Germinal center (tissue), 1 donor: ENCODE measurements around the gene PATJ.

Experiments
- DNase-seq: peaks from one replicate; pipeline ENCODE4 v3.0.0; 2012; ENCODE audit warnings: mixed read lengths, low spot score

Gene PATJ

GRCh38 chr1:62045574-62045973 lies 303.3 kb downstream of the PATJ start:
- no peak for DNase-seq

- no peak for DNase-seq
These were observed 304.6 kb downstream of the PATJ start for GRCh38 chr1:62046927-62047326.

DNA sequence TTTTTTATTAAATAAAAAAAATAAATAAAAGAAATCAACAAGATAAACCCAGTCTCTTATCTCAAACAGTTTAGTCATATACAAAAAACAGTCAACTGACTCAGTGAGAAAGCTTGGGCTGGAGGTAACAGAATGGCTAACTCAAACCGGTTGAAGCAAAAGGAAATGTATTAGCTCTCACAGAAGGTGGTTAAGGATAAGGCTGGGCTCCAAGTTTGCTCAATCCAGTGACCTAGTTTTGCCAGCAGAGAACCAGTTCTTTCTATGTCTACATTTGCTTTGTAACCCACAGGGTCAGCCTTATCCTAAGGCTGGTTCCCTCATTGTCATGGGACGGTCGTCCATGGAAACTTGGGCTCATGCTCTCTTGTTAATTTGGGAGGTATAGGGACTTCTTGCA lies 307.9 kb downstream of the PATJ start:
- no peak for DNase-seq

DNA sequence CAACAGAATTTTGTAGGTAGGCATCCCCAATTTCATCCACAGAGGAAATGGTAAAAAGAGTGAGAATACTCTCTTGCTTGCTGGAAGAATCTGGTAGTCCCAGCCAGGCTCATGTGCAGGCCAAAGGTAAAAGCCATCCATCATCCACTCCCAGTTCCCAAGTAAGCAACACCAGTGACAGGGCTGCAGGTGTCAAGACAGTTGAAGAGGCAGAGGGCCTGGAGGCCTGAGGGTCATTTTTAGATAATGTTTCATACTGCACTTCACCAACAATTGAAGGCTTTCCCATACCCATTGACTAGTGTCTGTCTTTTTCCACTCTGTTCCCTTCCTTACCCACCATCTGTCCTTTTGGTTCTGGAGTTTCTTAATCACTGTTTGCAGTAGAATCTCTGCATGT lies 310.7 kb downstream of the PATJ start:
- DNase-seq, result no peak

GRCh38 chr1:62054188-62054587 lies 311.9 kb downstream of the PATJ start:
- no peak for DNase-seq

- DNase-seq, result no peak
These were observed 314.9 kb downstream of the PATJ start for GRCh38 chr1:62057230-62057629.

DNA sequence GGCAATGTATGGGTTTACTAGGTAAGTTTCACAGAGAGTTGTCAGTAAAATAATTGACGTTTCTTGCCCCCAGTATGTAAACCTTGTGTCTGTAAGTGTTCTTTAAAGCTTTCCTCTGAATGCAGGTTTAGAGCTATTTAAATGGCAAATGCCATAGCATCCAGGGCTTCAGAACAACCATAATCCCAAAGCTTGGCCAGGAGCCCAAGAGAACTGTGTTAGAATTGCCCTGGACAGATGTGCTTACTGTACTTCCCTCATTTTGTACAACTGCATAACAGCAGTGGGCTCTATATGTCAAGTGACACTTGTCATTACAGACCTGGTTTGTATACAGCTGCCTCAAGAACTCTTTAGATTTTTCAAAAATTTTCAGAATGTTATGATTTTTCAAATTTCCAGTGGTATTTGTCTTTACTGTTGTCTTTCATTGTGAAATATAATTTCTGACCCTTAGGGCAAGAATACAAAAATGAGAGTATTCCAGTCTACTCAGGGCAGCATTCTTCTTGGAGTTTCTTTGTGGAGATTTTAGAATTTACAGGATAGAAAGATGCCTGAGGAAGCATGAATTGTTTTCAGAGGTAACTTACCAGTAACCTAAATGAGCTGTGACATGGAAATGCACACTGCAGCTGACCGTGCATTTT lies 315.5 kb downstream of the PATJ start:
- no peak for DNase-seq

DNA sequence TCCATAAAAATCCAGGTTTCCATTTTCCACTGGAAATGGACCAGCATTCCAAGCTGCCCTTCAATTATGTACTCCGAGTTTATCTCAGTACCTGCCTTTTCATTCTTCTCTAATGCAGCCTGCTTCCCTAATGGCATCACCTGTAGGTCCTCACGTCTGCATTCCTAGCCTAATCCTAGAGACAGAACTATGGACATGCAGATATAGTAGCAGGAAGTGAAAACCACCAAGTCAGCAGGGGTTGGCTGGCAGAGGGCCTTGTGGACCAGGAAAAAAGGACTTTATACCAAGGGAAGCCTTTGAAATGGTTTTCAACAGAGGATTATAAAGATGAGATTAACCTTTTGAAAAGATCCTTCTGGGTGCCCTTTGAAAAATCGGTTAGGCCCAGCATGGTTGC lies 316.7 kb downstream of the PATJ start:
- no peak for DNase-seq

DNA sequence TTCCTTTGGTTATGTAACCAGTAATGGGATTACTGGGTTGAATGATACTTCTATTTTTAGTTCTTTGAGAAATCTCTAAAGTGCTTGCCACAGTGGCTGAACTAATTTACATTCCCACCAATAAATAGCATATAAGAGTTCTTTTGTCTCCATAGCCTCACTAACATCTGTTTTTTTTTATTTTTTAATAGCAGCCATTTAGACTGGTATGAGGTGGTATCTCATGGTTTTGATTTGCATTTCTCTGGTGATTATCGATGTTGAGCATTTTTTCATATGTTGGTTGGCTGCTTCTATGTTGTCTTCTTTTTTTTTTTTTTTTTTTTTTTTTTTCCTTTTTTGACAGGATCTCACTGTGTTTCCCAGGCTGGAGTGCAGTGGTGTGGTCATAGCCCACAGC lies 319.8 kb downstream of the PATJ start:
- DNase-seq, result no peak

- no peak for DNase-seq
These were observed 322.6 kb downstream of the PATJ start for GRCh38 chr1:62064829-62065407.

GRCh38 chr1:62066713-62067112 lies 324.4 kb downstream of the PATJ start:
- no peak for DNase-seq

- no peak for DNase-seq
These were observed 326.1 kb downstream of the PATJ start for GRCh38 chr1:62068416-62068843.

DNA sequence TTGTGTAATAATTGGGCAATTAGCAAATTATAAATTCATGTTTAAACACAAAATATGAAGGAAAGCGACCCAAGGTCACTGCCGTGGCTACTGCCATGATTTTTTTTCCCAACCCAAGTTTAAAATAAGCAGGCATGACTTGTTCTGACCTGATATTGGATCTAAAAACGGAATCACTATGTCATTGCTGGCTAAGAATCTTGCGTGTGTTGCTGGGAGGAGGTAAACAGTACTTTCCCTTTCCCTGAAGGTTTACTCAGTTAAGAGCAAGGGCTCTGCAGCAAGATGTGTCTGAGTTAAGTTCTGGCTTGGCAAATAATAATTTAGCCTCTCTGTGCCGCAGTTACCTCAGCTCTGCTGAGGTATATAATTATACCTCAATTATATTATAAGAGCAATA lies 326.7 kb downstream of the PATJ start:
- DNase-seq, result no peak

DNA sequence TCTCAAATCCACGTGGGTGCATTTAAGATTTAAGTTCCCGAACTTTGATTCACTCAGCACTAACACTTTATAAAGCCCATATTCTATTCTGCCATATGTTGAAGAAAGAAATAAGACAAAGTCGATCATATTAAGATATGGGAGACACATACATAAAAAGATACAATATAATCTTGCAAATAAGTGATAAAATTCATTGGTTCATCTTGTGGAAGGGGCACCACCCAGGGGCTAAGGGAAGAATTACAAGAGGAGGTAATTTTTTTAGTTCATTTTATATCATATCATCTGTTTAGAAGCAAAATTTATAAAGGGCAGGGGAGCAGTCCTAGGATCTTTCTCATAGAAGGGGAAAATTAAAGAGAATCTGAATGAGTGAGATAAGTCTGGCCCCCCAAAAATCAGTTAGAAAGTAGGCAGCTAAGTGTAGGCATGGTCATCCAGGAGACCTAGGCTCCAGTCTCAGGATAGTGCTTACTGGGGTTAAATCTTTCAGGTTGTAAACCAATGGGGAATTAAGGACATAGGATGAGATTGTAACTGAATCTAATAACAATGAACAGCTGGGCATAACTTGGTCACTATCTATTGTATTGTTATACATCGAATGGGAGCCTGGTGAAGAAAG lies 328.2 kb downstream of the PATJ start:
- no peak for DNase-seq

DNA sequence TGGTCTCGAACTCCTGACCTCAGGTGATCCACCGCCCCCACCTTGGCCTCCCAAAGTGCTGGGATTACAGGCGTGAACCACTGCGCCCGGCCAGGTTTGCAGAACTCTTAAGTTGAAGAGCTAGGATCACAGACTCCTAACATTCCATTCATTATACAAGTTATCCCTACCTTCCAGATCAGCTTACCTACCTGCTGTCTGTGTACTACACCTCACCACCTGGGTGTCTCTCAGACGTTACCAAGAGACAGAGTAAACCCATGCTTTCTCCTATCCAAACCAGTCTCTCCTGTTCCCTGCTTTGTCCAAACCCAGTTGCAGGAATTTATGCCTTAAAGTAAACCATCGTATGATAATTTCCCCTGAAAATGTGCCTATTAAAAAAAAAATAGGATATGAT lies 329.4 kb downstream of the PATJ start:
- no peak for DNase-seq

- DNase-seq, result no peak
These were observed 334.0 kb downstream of the PATJ start for GRCh38 chr1:62076286-62076685.

GRCh38 chr1:62077821-62078220 lies 335.5 kb downstream of the PATJ start:
- no peak for DNase-seq

DNA sequence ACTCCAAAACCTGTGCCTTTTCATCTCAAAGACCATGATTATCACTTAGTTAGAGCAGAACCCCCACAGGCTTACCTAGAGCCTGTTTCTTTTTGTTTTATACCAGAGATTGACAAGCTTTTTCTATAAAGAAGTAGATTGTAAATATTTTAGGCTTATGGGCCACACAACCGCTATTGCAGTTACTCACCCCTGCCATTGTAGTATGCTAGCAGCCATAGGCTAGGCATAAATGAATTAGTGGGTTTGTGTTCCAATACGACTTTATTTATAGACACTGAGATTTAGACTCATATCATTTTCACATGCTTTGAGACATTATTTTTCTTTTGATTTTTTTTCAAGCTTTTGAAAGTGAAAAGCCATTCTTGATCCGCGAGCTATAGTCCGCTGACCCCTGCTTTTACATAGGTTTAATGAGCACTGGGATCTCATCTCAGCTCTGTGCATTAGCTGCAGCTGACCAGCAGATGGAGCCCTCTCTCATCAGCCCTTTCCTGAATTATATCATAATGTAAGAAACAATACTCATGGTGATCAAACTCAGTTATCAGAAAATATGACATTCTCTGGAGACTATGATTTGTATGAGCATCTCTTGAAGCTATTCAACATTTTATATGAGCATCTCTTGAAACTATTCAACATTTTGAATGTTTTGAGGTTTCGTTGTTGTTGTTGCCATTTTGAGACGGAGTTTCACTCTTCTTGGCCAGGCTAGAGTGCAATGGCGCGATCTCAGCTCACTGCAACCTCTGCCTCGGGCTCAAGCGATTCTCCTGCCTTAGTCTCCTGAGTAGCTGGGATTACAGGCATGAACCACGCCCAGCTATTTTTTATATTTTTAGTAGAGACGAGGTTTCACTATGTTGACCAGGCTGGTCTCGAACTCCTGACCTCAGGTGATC lies 340.4 kb downstream of the PATJ start:
- DNase-seq, result peak; percentile 24

DNA sequence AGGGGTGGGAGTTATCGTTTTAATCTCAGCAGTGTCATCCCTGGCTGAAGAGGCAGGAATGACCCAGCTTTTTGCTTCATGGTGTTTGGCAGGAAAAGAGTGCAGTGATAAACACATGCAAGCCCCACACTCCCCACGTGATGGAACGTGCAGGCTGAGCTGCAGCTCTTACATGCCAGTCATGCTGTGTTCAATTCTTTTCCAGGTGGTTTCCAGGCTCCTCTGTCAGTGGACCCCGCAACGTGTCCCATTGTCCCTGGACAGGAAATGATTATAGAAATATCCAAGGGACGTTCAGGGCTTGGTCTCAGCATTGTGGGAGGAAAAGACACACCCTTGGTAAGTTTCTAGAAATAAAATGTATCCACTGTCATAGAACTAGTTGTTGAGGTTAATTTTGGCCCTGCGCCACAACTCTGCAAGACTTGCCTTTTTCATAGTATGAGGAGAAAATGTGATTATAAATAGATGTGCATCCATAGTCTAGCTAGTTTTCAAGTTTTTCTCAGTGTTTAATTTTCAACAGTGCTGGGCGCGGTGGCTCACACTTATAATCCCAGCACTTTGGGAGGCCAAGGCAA lies 342.1 kb downstream of the PATJ start:
- DNase-seq, result no peak

DNA sequence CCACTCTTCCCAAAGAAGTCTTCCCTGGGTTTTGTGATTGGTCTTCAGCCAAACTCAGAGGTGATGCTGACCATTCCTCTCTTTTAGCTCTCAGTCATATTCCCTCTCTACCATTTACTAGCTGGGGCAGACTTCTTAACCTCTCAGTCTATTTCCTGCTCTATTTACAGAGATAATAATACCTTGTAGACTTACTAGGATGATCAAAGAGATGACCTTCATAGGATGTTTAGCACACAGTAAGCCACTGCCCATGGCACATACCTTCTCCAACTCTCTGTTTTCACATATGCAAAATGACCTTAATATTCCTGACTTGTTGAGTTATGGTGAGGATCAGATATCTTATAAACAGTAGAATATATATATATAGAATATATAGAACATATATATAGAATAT lies 346.2 kb downstream of the PATJ start:
- no peak for DNase-seq

DNA sequence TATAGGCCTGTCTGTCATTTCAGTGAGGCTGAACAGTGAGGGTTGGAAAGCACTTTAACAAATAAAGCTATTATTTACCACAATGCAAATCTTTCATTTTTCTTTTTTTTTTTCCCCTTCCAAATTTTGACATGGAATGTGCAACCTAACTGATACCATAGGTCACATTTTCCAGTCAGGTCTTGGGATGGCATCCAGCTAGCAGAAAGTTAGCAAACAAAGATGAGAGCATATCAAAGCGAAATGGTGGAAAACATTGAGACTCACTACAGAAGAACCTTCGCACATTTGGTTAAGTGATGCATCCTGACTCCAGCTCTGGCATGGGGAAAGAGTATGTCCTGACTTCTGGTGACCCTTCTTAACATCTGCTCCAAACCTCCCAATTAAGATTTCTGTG lies 347.3 kb downstream of the PATJ start:
- DNase-seq, result no peak

GRCh38 chr1:62090016-62090415 lies 347.7 kb downstream of the PATJ start:
- DNase-seq, result no peak
